GM18951 (cell line): ENCODE results near the gene MMP20.
"Not testable (repeated sequence)": the region's sequence is repeated elsewhere in the genome, so short reads cannot be mapped to it uniquely, and the experiment has no call there.

ENCODE experiments used
- POLR2A ChIP-seq: IDR thresholded peaks from 4 replicates; pipeline ENCODE4 v1.6.1; 2011; ENCODE audit warnings: mild to moderate bottlenecking; ENCODE audit not compliant: insufficient read length, insufficient read depth; ENCODE audit errors: extremely low read depth
- in situ Hi-C: fragments of 300-500 bp; cut with MboI; formaldehyde crosslinking; loops from one replicate; pipeline ENCODE4 v1.12.0; 2022; ENCODE audit warnings: low sequenced_read_pairs, mixed read lengths, inconsistent platforms; ENCODE audit not compliant: unreplicated experiment

MMP20 gene

DNA sequence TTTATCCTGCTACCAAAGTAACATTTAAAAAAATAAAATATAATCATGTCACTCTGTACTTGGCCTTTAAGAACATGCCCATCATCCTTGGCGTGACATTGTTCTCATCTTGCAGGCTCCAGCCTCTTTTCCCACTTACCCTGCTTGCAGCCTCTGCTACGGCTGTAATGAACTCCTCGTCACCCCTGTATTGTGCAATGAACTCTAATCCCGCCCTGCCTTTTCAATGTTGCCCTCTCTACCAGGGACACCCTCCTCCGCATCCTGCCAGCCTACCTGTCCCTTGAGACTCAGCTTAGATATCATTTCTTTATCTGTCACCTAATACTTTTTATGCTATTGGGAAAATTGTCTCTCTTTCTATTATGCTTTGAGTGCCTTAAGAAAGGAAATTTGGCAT lies 12.6 kb upstream of the MMP20 start:
- no peak for TF ChIP-seq POLR2A
- in situ Hi-C loops, result no loop called here

GRCh38 chr11:102633385-102634026 lies 8.4 kb upstream of the MMP20 start:
- no peak for TF ChIP-seq POLR2A
- in situ Hi-C loops, result no loop called here

DNA sequence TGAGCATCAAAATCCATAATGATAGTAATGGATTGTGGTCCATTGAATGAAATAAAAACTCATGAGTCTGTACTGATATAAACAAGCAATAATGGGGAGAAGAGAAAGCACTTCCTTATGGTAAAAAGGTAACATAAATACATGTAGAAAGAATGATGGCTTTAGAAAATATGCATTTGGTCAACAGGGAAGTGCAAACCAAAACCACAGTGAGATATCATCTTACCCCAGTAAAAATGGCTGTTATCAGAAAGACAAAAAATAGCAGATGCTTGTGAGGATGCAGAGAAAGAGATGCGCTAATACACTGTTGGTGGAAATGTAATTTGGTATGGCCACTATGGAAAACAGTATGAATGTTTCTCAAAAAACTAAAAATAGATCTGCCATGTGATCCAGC lies 6.9 kb upstream of the MMP20 start:
- TF ChIP-seq POLR2A, result no peak
- in situ Hi-C loops, result no loop called here

DNA sequence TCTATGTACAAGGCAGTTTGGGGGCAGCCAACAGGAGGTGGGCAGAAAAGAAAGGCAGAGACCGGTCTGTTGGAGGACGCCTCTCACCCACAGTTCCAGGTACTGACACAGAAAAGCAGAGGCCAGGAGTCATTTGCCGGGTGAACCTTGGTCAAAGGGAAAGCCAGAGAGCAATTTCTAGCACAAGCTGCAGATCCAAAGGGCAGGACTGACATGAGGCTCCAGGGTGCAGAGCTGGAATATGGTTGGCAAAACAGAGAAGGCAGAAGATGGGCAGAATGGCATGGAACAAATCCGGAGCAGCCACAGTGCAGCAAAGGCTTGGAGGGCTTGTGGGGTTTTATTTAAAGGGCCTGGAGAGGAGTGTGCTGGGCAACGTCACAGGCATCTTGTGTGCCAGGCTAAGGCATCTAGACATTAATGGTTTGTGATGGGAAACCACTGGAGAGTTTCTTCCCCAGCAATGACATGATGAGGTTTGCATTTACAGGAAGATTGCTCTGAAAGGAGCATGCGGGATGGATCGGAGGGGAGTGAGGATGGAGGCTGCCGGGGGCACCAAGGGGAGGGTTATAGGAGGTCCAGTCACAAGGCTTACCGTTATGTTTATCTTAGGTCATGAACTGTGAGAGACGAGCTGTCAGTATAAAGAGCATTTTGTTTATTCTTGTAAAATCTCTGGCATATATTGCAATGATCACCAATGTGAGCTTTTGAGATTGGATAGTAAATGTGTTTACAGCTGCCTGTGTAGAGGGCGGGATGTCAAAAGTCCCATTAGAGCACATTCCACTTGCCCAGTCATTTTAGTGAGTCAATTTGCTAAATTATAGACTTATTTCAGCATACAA lies 5.7 kb upstream of the MMP20 start:
- in situ Hi-C loops, result no loop called here
- no peak for TF ChIP-seq POLR2A

DNA sequence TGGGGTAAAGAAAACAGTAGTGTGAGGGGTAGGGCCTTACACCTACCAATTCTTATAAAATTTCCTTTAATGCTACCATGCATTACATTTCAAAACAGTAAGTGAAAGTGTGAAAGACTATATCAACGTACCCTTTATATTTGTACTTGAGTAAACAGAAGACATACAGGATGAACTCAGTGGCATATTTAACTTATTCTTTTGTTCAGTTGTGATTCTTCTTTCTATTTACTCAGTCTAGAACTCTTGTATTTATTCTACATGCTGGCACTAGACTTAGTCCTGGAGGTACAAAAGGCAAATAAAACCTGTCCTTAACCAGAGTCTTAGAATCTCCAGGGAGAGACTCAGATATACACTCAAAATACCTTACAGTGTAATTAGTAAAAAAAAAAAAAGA lies 4.8 kb upstream of the MMP20 start:
- in situ Hi-C loops, result not testable (repeated sequence)

GRCh38 chr11:102626676-102627075 lies 1.5 kb upstream of the MMP20 start:
- no peak for TF ChIP-seq POLR2A
- in situ Hi-C loops, result no loop called here

DNA sequence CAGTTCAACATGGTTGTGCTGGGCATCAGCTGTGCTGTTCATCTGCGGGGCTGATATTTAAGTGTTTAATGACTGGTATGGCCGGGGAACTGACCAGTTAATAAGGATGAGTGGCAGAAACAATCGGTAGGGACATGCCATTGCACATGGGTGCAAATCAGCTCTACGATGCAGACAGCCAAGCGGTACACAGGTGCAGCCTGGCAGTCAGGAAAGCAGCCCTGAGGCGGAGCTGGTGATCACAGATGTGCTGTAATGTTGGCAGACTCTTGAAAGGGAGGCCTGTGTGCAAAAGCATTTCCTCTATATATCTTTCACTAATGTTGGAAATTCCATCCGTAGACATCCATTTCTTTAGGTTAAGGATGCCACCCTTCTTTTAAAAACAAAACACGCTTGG lies 1.1 kb downstream of the MMP20 start:
- in situ Hi-C loops, result no loop called here
- no peak for TF ChIP-seq POLR2A

DNA sequence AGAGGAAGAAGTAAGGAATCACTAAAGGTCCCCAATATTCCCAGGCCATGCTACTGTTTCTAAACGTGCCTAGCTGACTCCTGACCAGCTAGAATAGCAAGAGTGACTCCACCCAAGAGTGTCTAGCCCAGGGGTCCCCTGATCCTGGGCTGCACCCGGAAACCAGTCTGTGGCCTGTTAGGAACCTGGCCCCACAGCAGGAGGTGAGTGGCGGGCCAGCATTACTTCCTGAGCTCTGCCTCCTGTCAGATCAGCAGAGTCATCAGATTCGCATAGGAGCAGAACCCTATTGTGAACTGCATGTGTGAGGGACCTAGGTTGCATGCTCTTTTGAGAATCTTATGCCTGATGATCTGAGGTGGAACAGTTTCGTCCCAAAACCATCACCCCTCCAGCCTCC lies 2.0 kb downstream of the MMP20 start:
- in situ Hi-C loops, result no loop called here

DNA sequence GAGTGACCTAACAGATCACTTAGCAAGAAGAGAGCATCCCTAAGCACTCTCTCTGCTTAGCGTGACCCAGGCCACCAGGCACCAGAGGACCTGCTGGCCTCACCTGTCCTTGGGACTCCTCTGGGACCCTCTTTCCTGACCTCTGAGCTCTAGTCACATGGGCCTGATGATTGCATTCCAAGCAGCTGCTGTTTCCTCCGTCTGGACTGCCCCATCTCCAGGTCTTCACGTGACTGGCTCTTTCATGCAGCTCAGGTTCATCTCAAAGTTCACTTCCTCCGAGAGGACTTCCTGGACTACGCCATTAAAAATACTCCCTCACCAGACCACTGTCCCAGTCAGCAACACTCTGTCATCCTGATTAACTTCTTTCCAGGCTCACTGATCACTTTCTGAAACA lies 2.9 kb downstream of the MMP20 start:
- TF ChIP-seq POLR2A, result no peak
- in situ Hi-C loops, result no loop called here

More for the DNA sequence above, 2.0 kb downstream of the MMP20 start:
- TF ChIP-seq POLR2A, result no peak

DNA sequence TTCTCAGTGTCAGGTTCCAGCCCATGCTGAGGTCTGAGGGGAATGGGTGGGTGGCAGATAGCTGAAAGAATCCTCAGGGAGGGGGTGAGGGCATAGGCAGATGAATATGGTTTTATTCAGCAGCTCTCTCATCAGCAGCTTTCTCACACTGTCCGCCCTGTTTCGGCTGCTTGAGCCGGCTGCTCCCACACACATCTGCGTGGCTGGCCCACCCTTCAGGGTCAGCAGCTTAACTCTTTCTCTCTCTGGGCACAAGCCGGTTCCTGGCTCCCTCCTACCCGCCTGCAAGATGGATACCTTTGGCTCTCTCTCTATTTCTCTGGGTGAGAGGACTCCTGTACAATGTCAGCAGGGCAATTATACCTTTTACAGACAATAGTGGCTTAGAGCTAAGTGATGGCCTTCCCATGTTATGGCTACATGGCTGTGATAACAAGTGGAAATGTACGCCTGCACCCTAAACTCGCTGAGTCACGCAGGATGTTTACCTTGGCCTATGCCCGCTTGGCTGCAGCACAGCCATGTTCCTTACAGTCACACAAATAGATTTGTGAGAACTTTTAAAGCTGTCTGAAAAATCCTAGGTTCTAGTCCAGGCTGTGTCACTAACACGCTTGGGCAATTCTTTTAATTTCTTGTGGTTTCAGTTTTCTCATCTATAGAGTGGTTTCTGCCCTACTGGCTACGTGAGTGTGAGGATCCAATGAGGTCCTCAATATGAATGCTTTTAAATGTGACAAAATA lies 4.1 kb downstream of the MMP20 start:
- in situ Hi-C loops, result no loop called here
- no peak for TF ChIP-seq POLR2A

DNA sequence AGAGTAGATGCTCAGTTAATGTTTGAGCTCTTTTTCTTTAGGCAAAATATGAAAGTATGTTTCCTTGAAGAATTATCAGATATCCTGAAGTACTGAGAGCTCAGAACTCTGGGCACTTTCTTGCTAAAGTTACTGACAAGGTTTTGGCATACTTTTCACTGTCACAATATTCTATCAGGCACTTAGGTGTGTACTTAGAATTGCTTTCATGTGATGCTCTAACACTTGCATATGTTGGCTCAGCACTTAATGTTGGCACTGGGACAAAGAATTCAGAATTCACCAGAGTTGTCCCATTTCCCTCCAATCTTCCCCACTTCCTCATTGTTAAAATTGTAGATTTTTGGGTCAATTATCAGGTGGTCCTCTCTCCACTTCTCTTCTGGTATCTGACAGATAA lies 5.0 kb downstream of the MMP20 start:
- in situ Hi-C loops, result no loop called here
- no peak for TF ChIP-seq POLR2A

- in situ Hi-C loops, result no loop called here
- TF ChIP-seq POLR2A, result no peak
These were observed 7.6 kb downstream of the MMP20 start for GRCh38 chr11:102617466-102618008.

DNA sequence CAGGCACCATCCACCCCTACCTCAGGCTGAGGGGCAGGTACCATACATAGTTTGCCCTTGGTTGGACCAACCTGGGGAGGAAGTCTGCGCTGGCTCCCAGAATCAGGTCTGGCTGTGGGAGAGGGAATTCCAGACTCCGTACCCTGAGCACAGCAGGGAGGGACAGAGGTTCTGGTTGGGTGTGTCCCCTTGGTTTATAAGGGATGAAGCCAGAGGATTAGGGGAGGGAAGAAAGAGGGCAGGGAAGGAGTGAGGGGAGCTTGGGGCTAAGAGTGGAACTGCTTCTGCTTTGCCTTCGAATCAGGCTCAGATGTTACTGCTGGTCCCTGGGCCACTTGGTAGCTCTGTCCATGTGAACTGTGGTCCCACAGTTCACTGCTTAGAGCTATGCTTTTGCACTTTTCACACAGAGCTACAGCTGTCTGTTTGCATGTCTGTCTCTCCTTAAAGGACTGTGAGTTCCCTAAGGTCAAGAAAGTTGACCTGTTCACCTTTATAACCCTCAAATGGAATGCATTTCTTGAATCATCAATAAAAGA lies 9.2 kb downstream of the MMP20 start:
- in situ Hi-C loops, result no loop called here
- TF ChIP-seq POLR2A, result no peak

DNA sequence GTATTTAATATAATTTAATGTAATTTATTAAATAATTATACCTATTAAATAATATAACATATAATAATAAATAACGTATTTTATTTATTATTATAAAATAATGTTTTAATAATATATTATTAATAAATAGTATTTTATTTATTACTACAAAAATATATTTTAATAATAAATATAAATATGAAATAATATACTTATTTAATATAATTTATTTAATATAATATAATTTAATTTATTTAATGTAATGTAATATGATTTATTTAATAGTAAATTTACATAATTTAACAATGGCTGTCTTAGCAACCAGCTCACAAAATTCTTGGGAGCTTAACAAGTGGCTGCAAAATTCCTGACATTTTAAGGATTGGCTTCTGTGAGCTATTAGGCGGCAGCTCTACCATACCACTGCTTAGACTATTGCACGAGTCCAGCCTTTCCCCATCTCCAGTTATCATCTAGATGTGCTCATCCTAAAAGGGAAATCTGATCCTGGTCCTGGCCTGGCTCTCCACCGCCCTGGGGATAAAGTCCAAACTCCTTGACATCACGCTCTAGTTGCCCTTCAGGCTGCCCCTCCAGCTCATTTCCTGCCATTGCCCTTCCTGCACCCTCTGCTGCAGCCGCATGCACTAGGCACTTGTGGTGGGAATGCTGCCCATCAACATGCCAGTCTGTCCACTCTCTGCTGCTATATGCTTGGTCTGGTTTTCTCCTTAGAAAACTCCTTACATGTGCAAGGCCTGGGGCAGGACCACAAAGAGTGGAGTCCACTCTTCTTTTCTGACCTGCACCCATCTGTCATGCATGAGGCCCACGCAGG lies 9.8 kb downstream of the MMP20 start:
- in situ Hi-C loops, result no loop called here
- no peak for TF ChIP-seq POLR2A
